WI38 (cell line): ENCODE measurements around the gene INPP5A.
"Not testable (repeated sequence)": the region's sequence is repeated elsewhere in the genome, so short reads cannot be mapped to it uniquely, and the experiment has no call there.

Source experiments
- H3K4me3 ChIP-seq: 2 replicates; pipeline ENCODE4 v1.5.1; 2011; ENCODE audit warnings: low read depth, mild to moderate bottlenecking, control low read depth, low read length
- TF ChIP-seq, protein P1 (sequence below): IDR thresholded peaks from 2 replicates; pipeline ENCODE4 v1.5.1; 2012; ENCODE audit warnings: low read depth, mild to moderate bottlenecking, control low read depth, low read length

Gene INPP5A

DNA sequence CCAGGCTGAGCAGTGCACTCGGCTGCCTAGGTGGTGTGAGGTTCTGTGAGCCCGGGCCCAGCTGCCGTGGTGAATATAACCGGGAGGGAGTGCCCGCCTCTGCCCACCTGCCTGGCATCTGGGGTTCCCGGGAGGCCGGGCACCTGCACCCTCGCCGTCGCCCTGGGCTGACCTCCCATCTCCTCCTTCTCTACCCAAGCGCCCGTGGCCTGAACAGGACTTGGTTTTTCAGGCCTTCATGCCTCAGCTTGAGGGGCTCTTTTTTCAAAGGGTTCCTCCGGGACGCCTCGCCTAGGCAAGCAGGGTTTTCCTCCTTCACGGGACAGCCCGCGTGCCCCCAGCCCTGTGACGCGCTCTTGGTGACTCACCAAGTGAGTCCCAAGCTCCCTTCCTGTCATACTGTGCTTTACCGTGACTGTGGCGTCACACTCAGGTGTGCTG lies 9.9 kb downstream of the INPP5A start:
- TF ChIP-seq, protein P1, sequence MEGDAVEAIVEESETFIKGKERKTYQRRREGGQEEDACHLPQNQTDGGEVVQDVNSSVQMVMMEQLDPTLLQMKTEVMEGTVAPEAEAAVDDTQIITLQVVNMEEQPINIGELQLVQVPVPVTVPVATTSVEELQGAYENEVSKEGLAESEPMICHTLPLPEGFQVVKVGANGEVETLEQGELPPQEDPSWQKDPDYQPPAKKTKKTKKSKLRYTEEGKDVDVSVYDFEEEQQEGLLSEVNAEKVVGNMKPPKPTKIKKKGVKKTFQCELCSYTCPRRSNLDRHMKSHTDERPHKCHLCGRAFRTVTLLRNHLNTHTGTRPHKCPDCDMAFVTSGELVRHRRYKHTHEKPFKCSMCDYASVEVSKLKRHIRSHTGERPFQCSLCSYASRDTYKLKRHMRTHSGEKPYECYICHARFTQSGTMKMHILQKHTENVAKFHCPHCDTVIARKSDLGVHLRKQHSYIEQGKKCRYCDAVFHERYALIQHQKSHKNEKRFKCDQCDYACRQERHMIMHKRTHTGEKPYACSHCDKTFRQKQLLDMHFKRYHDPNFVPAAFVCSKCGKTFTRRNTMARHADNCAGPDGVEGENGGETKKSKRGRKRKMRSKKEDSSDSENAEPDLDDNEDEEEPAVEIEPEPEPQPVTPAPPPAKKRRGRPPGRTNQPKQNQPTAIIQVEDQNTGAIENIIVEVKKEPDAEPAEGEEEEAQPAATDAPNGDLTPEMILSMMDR: no peak
- no peak overlapping the region for H3K4me3 ChIP-seq

DNA sequence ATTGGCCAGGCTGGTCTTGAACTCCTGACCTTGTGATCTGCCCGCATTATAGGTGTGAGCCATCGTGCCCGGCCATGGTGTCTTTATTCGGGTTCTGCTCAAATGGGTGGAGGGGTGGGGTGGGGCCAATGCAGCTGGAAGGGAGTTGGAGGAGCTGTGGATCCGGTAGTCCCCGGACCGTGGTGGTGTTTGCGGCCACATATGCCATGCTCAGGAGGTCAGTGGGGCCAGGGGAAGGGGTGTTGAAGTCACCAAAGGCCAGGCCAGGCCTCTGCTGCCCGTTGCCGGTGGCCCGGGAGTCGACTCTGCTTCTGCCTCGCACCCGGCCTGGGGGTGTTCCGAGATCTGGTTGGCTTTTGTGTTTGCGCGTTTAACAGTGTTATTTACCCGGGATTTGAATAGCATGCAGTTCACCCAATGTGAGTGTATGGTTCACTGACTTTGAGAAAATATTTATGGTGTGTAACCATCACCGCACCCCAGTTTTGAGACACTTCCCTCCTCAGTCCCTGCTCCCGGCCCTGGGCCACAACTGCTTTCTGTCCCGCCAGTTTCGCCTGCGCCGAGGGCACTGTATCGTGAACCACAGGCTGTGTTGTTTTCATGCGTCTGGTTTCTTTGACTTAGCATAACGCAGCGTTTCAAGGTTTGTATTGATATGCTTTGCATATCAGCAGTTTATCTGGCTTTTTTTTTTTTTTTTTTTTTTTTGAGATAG lies 10.7 kb downstream of the INPP5A start:
- TF ChIP-seq, protein P1: no peak

DNA sequence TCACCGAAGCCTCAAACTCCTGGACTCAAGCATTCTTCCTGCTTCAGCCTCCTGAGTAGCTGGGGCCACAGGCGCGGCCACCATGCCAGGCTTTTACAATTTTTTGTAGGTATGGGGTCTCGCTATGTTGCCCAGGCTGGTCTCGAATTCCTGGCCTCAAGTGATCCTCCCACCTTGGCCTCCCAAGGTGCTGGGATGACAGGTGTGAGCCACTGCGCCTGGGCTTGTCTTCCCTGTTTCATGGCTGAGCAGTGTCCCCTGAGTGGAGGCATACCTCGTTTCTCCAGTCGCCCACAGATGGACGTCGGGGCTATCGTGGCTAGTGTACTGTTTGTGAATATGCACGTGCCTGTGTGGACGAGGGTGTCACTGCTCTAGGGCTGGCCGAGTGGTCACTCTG lies 11.3 kb downstream of the INPP5A start:
- no peak overlapping the region for H3K4me3 ChIP-seq
- TF ChIP-seq, protein P1: no peak

More for the DNA sequence above, 10.7 kb downstream of the INPP5A start:
- H3K4me3 ChIP-seq: no peak overlapping the region

DNA sequence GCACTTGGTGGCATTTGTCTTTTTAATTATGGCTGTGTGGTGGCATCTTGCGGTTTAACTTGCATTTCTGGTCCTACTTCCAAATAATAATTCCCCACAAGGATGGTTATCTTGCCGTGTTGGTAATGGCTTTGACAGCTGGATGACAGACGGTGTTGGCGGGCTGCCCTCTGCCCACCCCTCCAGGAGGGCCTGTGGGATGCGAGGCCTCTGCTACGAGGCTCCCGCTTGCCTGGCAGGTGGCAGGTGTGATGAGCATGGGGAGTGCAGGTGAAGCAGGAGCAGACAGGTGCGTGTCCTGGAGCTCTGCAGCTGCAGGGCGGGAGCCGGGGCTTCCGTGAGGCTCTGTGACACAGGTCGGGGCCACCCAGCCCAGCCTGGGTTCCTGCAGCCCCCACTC lies 11.8 kb downstream of the INPP5A start:
- TF ChIP-seq, protein P1: no peak
- no peak overlapping the region for H3K4me3 ChIP-seq

DNA sequence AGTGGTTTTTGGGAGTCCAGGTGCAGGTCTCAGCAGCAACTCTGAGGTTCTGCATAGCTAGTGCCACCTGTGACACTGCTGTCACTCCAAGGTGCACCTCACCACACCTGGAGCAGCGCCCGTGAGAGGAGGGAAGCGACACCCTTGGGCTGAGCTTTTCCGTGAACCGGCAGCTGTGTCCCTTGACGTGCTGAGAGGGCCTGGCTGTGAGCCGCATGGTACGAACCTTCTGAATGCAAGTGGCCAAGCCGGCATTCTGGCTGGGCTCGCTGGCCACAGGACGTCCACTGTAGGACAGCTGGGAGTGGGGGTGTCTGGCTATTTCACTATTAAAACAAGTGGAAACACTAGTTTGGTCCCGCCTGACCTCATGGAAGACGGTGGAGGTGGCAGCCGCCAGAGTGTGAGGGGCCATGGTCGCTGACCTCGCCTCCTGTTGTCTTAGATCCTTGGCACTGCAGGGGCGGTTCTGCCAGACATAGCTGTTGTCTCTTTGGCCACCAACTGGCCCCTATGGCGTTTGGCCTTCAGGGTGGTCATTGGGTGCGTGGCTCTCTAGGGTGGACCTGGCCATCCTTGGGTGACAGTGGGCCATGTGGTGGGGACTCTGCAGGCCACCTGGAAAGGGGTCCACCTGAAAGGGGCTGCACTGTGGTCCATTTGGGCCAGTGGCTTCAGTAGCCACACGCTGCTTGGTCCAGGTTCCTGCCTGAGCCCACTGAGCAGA lies 12.9 kb downstream of the INPP5A start:
- TF ChIP-seq, protein P1: no peak
- no peak overlapping the region for H3K4me3 ChIP-seq

DNA sequence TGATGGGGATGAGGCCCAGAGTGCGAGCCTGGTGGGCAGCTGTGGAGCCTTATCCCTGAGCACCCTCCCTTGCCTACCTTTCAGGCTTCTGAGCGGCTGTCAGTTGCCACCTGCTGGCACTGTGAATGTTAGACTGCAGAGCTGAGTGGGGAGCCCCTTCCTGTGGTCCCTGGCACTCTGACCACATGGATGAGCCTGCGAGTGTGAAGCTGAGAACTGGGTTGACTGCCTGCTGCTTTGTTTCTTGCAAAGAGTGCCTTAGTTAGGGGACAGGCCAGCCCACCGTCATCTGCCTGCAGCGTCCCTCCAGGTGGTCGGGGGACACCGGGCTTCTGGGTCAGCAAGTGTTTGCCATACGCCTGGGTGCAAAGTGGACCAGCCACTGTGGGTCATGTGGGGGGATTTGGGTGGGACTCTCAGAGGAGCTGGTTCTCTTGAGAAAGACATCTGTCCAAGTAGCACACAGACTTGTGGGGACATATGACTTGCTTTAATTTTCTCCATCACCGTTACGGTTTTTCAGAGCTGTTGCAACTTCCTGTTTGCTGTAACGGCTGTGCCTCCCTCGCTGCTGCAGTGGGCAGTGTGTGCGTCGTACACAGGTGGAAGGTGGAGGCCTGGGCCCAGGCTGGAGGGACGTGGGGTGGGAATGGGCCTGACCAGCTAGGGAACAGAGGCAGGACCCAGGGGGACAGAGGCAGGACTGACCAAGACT lies 13.7 kb downstream of the INPP5A start:
- TF ChIP-seq, protein P1: no peak
- H3K4me3 ChIP-seq: no peak overlapping the region

DNA sequence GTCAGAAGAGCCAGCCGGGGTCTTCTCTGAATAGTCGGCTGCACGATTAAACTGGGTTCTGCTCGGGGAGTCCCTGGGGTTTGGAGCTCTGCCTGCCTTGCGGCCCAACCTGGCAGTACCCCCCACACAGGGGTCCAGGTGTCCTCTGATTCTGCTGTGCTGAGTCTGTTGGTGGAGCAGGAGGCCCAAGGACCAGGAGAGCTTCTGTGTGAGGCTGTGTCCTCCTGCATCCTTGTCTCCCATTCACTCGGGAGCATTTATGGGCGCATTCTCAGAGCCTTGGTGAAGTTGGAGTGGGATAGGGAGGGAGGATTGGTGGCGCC lies 14.2 kb downstream of the INPP5A start:
- H3K4me3 ChIP-seq: no peak overlapping the region
- TF ChIP-seq, protein P1: no peak

DNA sequence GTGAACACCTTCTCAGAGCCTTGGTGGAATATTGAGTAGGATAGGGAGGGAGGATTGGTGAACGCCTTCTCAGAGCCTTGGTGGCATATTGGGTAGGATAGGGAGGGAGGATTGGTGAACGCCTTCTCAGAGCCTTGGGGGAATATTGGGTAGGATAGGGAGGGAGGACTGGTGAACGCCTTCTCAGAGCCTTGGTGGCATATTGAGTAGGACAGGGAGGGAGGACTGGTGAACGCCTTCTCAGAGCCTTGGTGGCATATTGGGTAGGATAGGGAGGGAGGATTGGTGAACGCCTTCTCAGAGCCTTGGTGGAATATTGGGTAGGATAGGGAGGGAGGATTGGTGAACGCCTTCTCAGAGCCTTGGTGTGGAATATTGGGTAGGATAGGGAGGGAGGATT lies 15.0 kb downstream of the INPP5A start:
- H3K4me3 ChIP-seq: not testable (repeated sequence)

DNA sequence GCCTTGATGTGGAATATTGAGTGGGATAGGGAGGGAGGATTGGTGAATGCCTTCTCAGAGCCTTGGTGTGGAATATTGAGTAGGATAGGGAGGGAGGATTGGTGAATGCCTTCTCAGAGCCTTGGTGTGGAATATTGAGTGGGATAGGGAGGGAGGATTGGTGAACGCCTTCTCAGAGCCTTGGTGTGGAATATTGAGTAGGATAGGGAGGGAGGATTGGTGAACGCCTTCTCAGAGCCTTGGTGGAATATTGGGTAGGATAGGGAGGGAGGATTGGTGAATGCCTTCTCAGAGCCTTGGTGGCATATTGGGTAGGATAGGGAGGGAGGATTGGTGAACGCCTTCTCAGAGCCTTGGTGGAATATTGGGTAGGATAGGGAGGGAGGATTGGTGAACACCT lies 16.0 kb downstream of the INPP5A start:
- H3K4me3 ChIP-seq: not testable (repeated sequence)
